A549 (cell line): Measurements from ENCODE around the gene FGF2. TPM values are rescaled to one million over a fixed set of nuclear protein-coding genes. Genes with fewer than 3 reads are reported as not detected.
A peak's percentile ranks its signal among the peaks of the same experiment; 100 is the strongest.

Experiments
- ATAC-seq, 2 experiments: fragments of 200-7000 bp in 1 of 2; fragments of >200 bp in 1 of 2; cut with Nextera tagmentation in 1 of 2; cut with Tn5 transposase in 1 of 2; 3 replicates each; pipeline versions ENCODE4 v1.8.0 to v1.9.1; 2018 to 2020; ENCODE audit warnings: mild to moderate bottlenecking in 1 of 2, moderate library complexity in 1 of 2
- CTCF ChIA-PET: fragments of 300-600 bp; sonication (Branson Sonifier 250); formaldehyde crosslinking; extraction: SDS; loops from one replicate; lab custom pipeline; 2021; ENCODE audit warnings: antibody characterized with exemption, inconsistent platforms; lab: Yijun Ruan, JAX
- POLR2A ChIA-PET: fragments of 350-600 bp; formaldehyde crosslinking; extraction: SDS; loops from one replicate; lab custom pipeline; 2021; ENCODE audit warnings: antibody characterized with exemption, inconsistent platforms; lab: Yijun Ruan, JAX
- DNase-seq, 2 experiments: peaks; one replicate each; pipeline versions ENCODE4 v3.0.0 to v3.0.0-alpha.2; 2011 to 2016; ENCODE audit warnings: low read depth in 1 of 2, low spot score in 1 of 2
- FAIRE-seq: peaks from 2 replicates; lab custom pipeline; 2011; peaks lifted over from hg19 to GRCh38; lab: Jason Lieb, UNC
- H3K27ac ChIP-seq, 2 experiments: fragments of >200 bp; sonication (Bioruptor Twin); formaldehyde crosslinking; 3 replicates each; pipeline ENCODE4 v1.5.1; 2016 to 2017
- H3K4me1 ChIP-seq: fragments of >200 bp; sonication (Bioruptor Twin); formaldehyde crosslinking; 3 replicates; pipeline ENCODE4 v1.6.1; 2016
- H3K4me2 ChIP-seq: fragments of >200 bp; sonication (Bioruptor Twin); formaldehyde crosslinking; 3 replicates; pipeline ENCODE4 v1.6.1; 2016
- H3K4me3 ChIP-seq: fragments of >200 bp; sonication (Bioruptor Twin); formaldehyde crosslinking; 3 replicates; pipeline ENCODE4 v1.5.1; 2016
- H3K9me3 ChIP-seq: fragments of >200 bp; sonication (Bioruptor Twin); formaldehyde crosslinking; 3 replicates; pipeline ENCODE4 v1.6.1; 2016
- ATOH8 ChIP-seq: fragments of 250-450 bp; sonication (Bioruptor Pico); IDR thresholded peaks from 2 replicates; pipeline ENCODE4 v1.5.0; 2020; ENCODE audit warnings: low read depth, mild to moderate bottlenecking, moderate library complexity
- CEBPB ChIP-seq, 2 experiments: fragments of >200 bp in 1 of 2; sonication (Bioruptor Twin) in 1 of 2; formaldehyde crosslinking in 1 of 2; IDR thresholded peaks; 2 replicates each; pipeline ENCODE4 v1.6.1; 2012 to 2016
- CHD2 ChIP-seq: fragments of 150-350 bp; IDR thresholded peaks from 2 replicates; pipeline ENCODE4 v1.6.1; 2014; ENCODE audit warnings: low read length; ENCODE audit not compliant: partially characterized antibody
- CTCF ChIP-seq: fragments of >200 bp; sonication (Bioruptor Twin); formaldehyde crosslinking; IDR thresholded peaks from 3 replicates; pipeline ENCODE4 v1.5.1; 2016
- EHF ChIP-seq: fragments of 250-450 bp; sonication (Bioruptor Pico); IDR thresholded peaks from 2 replicates; pipeline ENCODE4 v1.5.0; 2020; ENCODE audit warnings: mild to moderate bottlenecking
- ELK1 ChIP-seq: fragments of 150-350 bp; IDR thresholded peaks from 2 replicates; pipeline ENCODE4 v1.6.1; 2014; ENCODE audit warnings: low read depth, mild to moderate bottlenecking, low read length
- EP300 ChIP-seq, 2 experiments: fragments of >200 bp; sonication (Bioruptor Twin); formaldehyde crosslinking; IDR thresholded peaks; 2 replicates in 1 of 2; 3 replicates in 1 of 2; pipeline ENCODE4 v1.6.1; 2016 to 2017
- ESRRA ChIP-seq: fragments of 150-350 bp; IDR thresholded peaks from 2 replicates; pipeline ENCODE4 v1.6.1; 2014; ENCODE audit warnings: mild to moderate bottlenecking, low read length, borderline replicate concordance
- FOSB ChIP-seq: fragments of 250-450 bp; sonication (Bioruptor Pico); IDR thresholded peaks from 2 replicates; pipeline ENCODE4 v1.5.0; 2020; ENCODE audit warnings: mild to moderate bottlenecking, moderate library complexity
- FOSL2 ChIP-seq, 2 experiments: fragments of 450-650 bp in 1 of 2; fragments of >200 bp in 1 of 2; sonication (Bioruptor Twin) in 1 of 2; formaldehyde crosslinking; IDR thresholded peaks; 2 replicates each; pipeline versions ENCODE4 v1.5.0 to v1.6.1; 2016 to 2020; ENCODE audit warnings: mild to moderate bottlenecking in 1 of 2, moderate library complexity in 1 of 2
- GATA3 ChIP-seq: IDR thresholded peaks from 2 replicates; pipeline ENCODE4 v1.6.1; 2012; ENCODE audit warnings: borderline replicate concordance
- HDAC2 ChIP-seq: fragments of 200-600 bp; sonication (generic); IDR thresholded peaks from 2 replicates; pipeline ENCODE4 v1.6.1; 2016
- HES2 ChIP-seq: fragments of >200 bp; sonication (Bioruptor Twin); formaldehyde crosslinking; IDR thresholded peaks from 2 replicates; pipeline ENCODE4 v1.6.1; 2016
- HMGXB4 ChIP-seq: fragments of 250-450 bp; sonication (Bioruptor Pico); IDR thresholded peaks from 2 replicates; pipeline ENCODE4 v1.5.0; 2021; ENCODE audit warnings: mild to moderate bottlenecking, moderate library complexity, borderline replicate concordance
- HOXA7 ChIP-seq: fragments of 250-450 bp; sonication (Bioruptor Pico); IDR thresholded peaks from 2 replicates; pipeline ENCODE4 v1.5.0; 2020; ENCODE audit warnings: mild to moderate bottlenecking, moderate library complexity
- HOXB13 ChIP-seq: fragments of 250-450 bp; sonication (Bioruptor Pico); IDR thresholded peaks from 2 replicates; pipeline ENCODE4 v1.5.0; 2020; ENCODE audit warnings: low read depth, mild to moderate bottlenecking, moderate library complexity
- MAZ ChIP-seq: fragments of 150-350 bp; IDR thresholded peaks from 2 replicates; pipeline ENCODE4 v1.6.1; 2014; ENCODE audit warnings: antibody characterized with exemption, low read depth, low read length, borderline replicate concordance
- MYC ChIP-seq: IDR thresholded peaks from 2 replicates; pipeline ENCODE4 v1.6.1; 2012; ENCODE audit warnings: mild to moderate bottlenecking, inconsistent platforms, low read length, improper control_type of control experiment, borderline replicate concordance
- NPAS2 ChIP-seq: fragments of 250-450 bp; sonication (Bioruptor Pico); IDR thresholded peaks from 2 replicates; pipeline ENCODE4 v1.8.0; 2022; ENCODE audit warnings: mild to moderate bottlenecking, moderate library complexity, borderline replicate concordance
- PBX3 ChIP-seq: IDR thresholded peaks from 2 replicates; pipeline ENCODE4 v1.6.1; 2012
- RAD21 ChIP-seq, 2 experiments: fragments of >200 bp in 1 of 2; sonication (Bioruptor Twin) in 1 of 2; formaldehyde crosslinking in 1 of 2; IDR thresholded peaks in 1 of 2; conservative IDR thresholded peaks in 1 of 2; 2 replicates in 1 of 2; 3 replicates in 1 of 2; pipeline ENCODE4 v1.6.1; 2012 to 2018; ENCODE audit warnings: inconsistent platforms in 1 of 2
- RARB ChIP-seq: fragments of 250-450 bp; sonication (Bioruptor Pico); IDR thresholded peaks from 2 replicates; pipeline ENCODE4 v1.8.0; 2021; ENCODE audit warnings: mild to moderate bottlenecking, moderate library complexity
- RNF2 ChIP-seq: fragments of 200-600 bp; sonication (generic); IDR thresholded peaks from 2 replicates; pipeline ENCODE4 v1.6.1; 2016; ENCODE audit warnings: low read depth, mild to moderate bottlenecking, antibody characterized with exemption, moderate library complexity, borderline replicate concordance
- SREBF2 ChIP-seq: fragments of 450-650 bp; IDR thresholded peaks from 2 replicates; pipeline ENCODE4 v1.6.1; 2014; ENCODE audit warnings: mild to moderate bottlenecking, moderate library complexity
- ZC3H11A ChIP-seq: fragments of 450-650 bp; IDR thresholded peaks from 2 replicates; pipeline ENCODE4 v1.6.1; 2014; ENCODE audit warnings: antibody characterized with exemption, mild to moderate bottlenecking
- ZFP36 ChIP-seq: fragments of 450-650 bp; IDR thresholded peaks from 2 replicates; pipeline ENCODE4 v1.6.1; 2014; ENCODE audit warnings: borderline replicate concordance; ENCODE audit not compliant: partially characterized antibody
- WGBS: methylation state at CpG from one replicate; pipeline ENCODE4 v1.1.6; 2017; ENCODE audit errors: missing lambda C conversion rate; 5-methylcytosine and 5-hydroxymethylcytosine counted together
- polyA plus RNA-seq, 4 experiments: library from polyadenylated mRNA; depleted of rRNA in 3 of 4; stranded (reverse); fragments of >200 nt; fragmentation: RNase III in 1 of 4; extraction: RNeasy Plus Mini Kit Qiagen cat#74134 plus additional on column Dnase treatment in 1 of 4; gene quantifications; 2 replicates in 3 of 4; 3 replicates in 1 of 4; pipeline ENCODE4 v1.2.3, GENCODE V29; 2011 to 2017

The FGF2 gene
- polyA plus RNA-seq, 2 of the 4 experiments (the other 2 are of a cell fraction), result 35.1 to 45.2 TPM

- Histone ChIP-seq H3K4me1 (peaks cover 69% of the 10 kb centered on the region), H3K9me3 (no peaks in the 10 kb centered on the region), H3K27ac (peak overlapping the region; percentile 6 to 87; a peak in 4 of 6 replicates), H3K4me2 (peak overlapping the region; percentile 9; the same call in 2 of the 3 replicates), H3K4me3 (no peak overlapping the region)
- ATAC-seq (no peak), FAIRE-seq (no peak), DNase-seq (no peak)
- TF ChIP-seq CHD2 (no peak), CEBPB (IDR thresholded peaks at IDR 0.05) (no peak), RAD21 (conservative IDR thresholded peaks at IDR 0.05 in 1 of 2, IDR thresholded peaks at IDR 0.05 in 1 of 2) (no peak), HES2 (no peak), HOXA7 (CRISPR knock-in tag) (no peak), NPAS2 (CRISPR knock-in tag) (no peak), EP300 (IDR thresholded peaks at IDR 0.05) (no peak), ESRRA (no peak), ELK1 (no peak), FOSL2 (IDR thresholded peaks at IDR 0.05) (no peak), FOSL2 (CRISPR knock-in tag; IDR thresholded peaks at IDR 0.05) (no peak), HOXB13 (no peak), GATA3 (no peak), MAZ (no peak), RNF2 (no peak), HDAC2 (no peak), MYC (no peak), EHF (no peak)
- ChIA-PET POLR2A (no interaction called here), CTCF (interaction anchor here (3.7 kb wide), 1 partner anchor 12 kb away, joined by 35 read pairs; no protein-coding TSS in a partner anchor)
- 51% methylated on average over 2 of the region's 2 CpGs for WGBS
Measured at GRCh38 chr4:122901247-122902010, 74.8 kb downstream of the FGF2 start.

- TF ChIP-seq ZC3H11A (no peak), HOXA7 (CRISPR knock-in tag) (no peak), FOSB (no peak), SREBF2 (no peak), ESRRA (no peak), HMGXB4 (CRISPR knock-in tag) (no peak), ATOH8 (no peak), CTCF (no peak), RARB (CRISPR knock-in tag) (no peak), GATA3 (no peak), ZFP36 (no peak), HOXB13 (no peak), PBX3 (no peak)
- peaks cover 55% of the 10 kb centered on the region for H3K4me1 ChIP-seq
- ChIA-PET POLR2A (interaction anchor here (0.8 kb wide), 1 partner anchor 76 kb away, joined by 3 read pairs; no protein-coding TSS in a partner anchor), CTCF (interaction anchor here (1.4 to 3.7 kb wide), 2 partner anchors 9 to 146 kb away, joined by 3 to 35 read pairs; no protein-coding TSS in a partner anchor)
- H3K9me3 ChIP-seq, result no peaks in the 10 kb centered on the region
- peak overlapping the region in 1 of 2 experiments; percentile 51; a peak in 2 of 6 replicates for H3K27ac ChIP-seq
- H3K4me3 ChIP-seq, result no peak overlapping the region
- ATAC-seq (no peak), FAIRE-seq (no peak), DNase-seq (no peak)
- no peak overlapping the region for H3K4me2 ChIP-seq
Measured at GRCh38 chr4:122903766-122904288, 77.2 kb downstream of the FGF2 start.
